GM12892 (cell line): ENCODE results near the gene TAS2R39.
"Not testable (repeated sequence)": the region's sequence is repeated elsewhere in the genome, so short reads cannot be mapped to it uniquely, and the experiment has no call there.

ENCODE experiments used
- POLR2A ChIP-seq: IDR thresholded peaks from 2 replicates; pipeline ENCODE4 v1.6.1; 2011; ENCODE audit warnings: low read depth, low read length, control low read depth
- POLR2AphosphoS5 ChIP-seq: IDR thresholded peaks from 2 replicates; pipeline ENCODE4 v1.6.1; 2011; ENCODE audit warnings: low read depth, low read length, control low read depth

GRCh38 chr7:143158617-143159016, 24.6 kb upstream of the TAS2R39 start:
- not testable (repeated sequence) for TF ChIP-seq POLR2AphosphoS5, POLR2A
